Hindlimb muscle (tissue), 1 donor: ENCODE data around the gene LRRN4. TPM values are rescaled to one million over a fixed set of nuclear protein-coding genes. Genes with fewer than 3 reads are reported as not detected.
A peak's percentile ranks its signal among the peaks of the same experiment; 100 is the strongest.
"Not testable (repeated sequence)": the region's sequence is repeated elsewhere in the genome, so short reads cannot be mapped to it uniquely, and the experiment has no call there.

Experiments used
- DNase-seq: peaks from one replicate; pipeline ENCODE4 v3.0.0-alpha.2; 2013
- polyA plus RNA-seq: library from polyadenylated mRNA; unstranded; fragments of 120-200 nt; gene quantifications from one replicate; pipeline ENCODE4 v1.2.1, GENCODE V29; 2013; ENCODE audit not compliant: insufficient read length

The LRRN4 gene
- polyA plus RNA-seq, 1 donor, result 0.23 TPM

DNA sequence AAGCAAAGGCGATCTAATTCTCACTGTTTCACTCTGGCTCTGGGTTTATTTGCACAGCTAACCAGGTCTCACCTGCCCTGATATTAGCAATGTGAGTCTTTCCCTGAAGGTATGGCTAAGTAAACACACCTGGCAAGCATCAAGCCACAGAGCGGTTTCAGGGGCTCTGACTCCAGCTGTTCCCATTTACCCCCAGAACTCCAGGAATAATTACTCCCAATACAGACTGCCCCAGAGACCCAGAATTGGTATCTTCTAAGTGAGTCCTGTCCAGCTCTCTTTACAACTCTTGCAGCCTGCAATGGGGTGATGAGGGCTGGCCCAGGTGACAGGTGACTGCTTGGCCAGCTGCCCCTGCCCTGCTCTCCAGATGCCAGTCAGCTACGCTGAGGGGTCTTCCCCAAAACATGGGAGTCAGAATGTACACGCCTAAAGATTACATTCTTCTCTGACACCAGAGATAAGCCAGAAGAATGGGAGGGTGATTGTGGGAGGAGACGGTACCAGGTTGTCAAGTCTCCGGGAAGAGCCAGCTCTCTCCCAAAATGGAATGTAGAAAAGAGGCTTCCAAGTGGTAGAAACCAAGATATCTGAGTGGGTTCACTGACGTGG, 4.9 kb upstream of the LRRN4 start:
- no peak for DNase-seq

- DNase-seq, result no peak
Measured at GRCh38 chr20:6057691-6058090, 3.8 kb upstream of the LRRN4 start.

DNA sequence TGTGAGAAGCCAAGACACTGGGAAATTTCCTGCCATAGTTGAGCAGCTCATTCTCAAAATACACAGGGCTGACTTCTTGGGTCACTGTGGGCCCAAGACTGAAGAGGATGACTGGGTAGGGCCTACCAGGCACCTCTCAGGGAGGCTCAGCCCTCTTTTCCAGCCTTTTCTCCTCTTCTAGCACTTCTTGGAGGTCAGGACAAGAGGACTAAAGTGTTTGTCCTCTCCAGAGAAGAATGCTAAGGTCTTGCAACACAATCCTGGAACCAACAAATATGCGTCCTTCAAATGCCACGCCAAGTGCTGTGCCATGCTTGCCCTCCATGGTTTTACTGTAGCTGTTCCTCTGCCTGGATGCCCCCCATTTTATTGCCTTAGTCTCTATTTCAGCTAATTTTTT, 3.3 kb upstream of the LRRN4 start:
- DNase-seq, result no peak

GRCh38 chr20:6055981-6056569, 2.2 kb upstream of the LRRN4 start:
- no peak for DNase-seq

DNA sequence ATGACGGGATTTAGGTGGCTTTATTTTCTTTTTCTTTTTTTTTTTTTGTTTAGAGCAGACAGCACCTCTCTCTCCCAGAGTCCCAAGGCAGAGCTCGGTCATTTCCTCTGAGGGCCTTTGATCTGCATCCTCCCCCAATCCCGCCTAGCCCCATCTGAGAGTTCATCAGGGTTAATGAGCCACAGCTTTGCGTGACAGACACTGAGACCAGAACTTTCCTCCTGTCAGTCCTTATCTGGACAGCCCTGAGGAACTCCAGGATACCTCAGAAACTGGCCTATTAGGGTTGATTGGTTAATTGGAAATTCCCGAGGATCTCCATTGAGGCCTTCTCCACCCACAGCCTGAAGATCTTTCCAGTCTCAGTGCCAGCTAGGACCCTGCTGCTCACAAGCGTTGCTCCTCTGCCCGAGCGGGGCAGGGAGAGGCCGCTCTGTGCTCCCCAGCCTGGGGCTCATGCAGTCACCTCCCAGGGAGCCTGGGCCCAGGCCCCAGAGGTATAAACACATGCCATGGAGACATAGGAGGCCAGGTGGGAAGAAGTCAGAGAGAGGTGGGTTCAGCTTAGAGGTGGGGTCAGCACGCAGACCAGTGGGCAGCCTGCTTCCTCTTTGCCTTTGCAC, 1.4 kb upstream of the LRRN4 start:
- no peak for DNase-seq

DNA sequence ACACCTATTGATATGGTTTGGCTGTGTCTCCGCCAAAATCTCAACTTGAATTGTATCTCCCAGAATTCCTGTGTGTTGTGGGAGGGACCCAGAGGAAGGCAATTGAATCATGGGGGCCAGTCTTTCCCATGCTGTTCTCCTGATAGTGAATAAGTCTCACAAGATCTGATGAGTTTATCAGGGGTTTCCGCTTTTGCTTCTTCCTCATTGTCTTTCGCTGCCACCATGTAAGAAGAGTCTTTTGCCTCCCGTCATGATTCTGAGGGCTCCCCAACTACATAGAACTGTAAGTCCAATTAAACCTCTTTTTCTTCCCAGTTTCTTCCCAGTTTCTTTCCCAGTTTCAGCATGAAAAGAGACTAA, 810 bp upstream of the LRRN4 start:
- not testable (repeated sequence) for DNase-seq

DNA sequence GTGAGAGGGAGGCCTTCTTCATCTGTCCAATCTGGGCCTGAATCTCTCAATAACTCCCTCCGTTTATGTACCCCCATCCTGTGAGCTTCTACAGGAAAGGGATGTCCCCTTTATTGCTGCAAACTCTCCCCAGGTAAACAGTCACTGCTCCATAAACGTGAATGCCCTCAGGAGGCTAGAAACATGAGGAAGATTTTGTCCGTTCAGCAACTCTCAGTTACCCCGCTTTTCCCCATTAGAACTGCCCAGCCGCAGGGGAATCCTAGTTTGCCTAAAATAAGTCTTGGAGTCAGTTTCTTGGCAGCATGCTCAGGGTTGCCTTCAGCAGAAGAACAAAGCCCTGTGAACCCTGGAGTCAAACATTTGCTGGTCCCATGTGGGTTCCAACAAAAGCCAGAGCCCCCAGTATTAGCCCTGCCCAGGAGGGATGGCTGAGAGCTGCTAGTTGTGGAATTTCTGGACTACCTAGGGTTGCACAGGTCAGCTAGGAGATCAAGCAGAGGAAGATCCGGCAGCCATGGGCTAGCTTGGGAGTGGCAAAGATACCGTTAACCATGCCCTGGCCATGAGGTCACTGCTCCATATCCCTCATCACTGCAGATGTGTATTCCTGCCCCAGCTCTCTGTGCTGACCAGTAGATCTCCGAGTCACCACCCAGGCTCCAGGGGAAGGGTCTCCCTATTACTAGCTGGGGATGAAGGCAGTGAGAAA, 640 bp downstream of the LRRN4 start:
- DNase-seq, result no peak

DNA sequence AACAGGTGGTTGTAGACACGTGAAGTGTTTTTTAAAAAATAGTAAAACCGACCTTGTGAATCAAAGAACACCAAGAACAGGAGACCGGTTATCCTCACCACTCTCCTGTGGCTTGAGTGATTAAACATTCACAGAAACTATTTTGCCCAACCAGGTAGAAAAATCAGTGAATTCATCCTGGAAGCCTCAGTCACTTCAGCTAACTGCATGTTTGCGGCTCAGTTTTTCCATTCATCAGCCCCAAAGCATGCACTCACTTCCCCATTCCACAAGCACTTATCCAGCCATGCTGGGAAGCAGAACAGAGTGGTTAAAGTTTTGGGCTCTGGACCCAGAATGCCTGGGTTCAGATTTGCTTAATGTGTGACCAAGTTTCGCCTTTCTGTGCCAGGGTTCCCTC, 2.4 kb downstream of the LRRN4 start:
- DNase-seq, result peak; percentile 29

GRCh38 chr20:6048391-6048790, 5.5 kb downstream of the LRRN4 start:
- DNase-seq, result no peak

DNA sequence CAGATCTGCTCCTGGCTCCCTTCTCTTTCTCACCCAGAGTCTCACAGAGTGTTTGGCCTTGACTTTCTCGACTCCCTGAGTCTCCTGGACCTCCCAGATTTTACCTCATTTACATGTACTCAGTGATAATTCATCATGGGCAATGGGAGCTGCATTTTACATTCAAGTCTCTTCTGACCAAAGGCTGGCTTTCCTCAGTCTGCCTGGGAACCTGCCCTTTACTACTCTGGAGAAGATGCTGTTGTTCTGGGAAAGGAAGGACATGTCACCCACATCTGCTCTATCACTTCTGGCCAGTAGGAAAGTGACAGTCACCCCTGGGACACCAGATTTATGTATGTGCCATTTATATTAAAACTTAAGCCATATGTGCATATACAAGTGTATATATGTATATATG, 7.4 kb downstream of the LRRN4 start:
- DNase-seq, result no peak

DNA sequence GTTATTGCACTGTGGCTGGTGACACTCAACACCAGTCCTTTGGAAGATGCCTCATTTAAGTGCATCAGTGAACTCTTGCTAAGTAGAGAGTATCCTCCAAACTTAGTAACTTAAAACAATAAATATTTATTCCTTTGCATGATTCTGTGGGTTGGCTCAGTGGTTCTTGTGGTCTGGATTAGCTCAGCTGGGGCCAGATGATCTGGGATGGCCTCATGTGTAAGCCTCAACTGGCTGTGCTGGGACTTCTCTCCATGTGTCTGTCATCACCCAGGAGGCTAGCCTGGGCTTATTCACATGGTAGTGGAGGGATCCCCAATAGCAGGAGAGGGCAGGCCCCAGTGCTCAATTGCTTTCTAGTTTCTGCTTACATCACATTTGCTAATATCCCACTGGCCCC, 8.3 kb downstream of the LRRN4 start:
- no peak for DNase-seq

DNA sequence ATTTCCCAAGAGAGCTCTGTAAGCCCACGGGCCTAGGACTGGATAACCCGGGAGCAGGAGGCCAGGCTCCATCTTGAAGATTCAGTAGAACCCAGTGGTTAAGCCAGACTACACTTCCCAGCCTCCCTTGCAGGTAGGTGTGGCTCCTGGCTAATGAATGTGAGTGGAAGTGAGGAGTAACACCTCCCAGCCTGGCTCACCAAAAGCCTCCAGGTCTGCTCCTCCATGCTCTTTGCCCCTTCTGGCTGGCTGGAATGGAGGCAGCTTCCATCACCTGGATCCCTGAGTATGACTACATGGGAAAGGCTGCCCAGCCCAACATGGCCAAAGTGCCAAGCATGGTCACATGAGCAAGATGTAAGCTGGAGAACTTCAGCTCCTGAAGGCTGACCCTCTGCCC, 9.7 kb downstream of the LRRN4 start:
- DNase-seq, result no peak

DNA sequence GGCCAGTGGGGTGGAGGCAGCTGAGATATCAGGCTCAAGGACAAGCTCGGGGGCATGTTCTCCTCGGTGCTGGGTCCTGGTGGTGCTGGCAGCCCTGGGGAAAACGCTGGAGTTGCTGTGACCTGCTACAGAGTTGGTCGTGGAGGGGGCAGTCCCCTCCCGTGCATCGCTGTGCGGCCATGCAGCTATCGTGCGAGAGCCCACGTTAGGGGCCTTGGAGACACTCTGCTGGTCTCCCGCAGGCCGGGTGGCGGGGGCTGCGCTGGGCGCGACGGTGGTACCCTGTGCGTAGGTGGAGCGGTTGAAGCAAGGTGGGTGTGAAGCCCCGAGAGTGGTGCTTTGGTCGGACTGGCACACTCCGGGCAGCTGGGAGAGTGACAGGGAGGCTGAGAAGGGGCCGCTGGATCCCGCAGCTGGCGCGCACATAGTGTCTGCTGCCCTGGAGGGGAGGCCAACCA, 12.0 kb downstream of the LRRN4 start:
- DNase-seq, result no peak

- no peak for DNase-seq
Measured at GRCh38 chr20:6040958-6041807, 12.7 kb downstream of the LRRN4 start.

GRCh38 chr20:6040540-6040939, 13.3 kb downstream of the LRRN4 start:
- no peak for DNase-seq

GRCh38 chr20:6039766-6040165, 14.1 kb downstream of the LRRN4 start:
- DNase-seq, result no peak

- DNase-seq, result no peak
Measured at GRCh38 chr20:6038256-6038655, 15.6 kb downstream of the LRRN4 start.

DNA sequence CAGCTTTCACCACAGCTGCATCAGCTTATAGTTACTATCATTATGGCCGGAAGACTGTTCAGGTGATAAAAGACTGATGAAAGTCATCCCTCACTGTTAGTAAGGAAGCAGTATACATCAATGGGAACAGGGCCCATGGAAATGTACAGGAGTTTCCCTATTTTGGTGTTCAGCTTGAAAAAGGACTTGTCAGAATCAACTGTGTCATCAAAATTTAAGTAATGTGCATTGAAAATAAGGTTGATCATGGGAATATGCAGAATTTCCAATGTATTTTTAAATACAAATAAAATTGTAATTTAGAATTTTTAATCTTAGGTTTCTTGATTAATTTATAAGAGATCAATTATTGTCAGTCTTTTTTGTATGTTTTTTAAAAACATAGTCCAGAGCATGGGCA, 16.8 kb downstream of the LRRN4 start:
- DNase-seq, result no peak

DNA sequence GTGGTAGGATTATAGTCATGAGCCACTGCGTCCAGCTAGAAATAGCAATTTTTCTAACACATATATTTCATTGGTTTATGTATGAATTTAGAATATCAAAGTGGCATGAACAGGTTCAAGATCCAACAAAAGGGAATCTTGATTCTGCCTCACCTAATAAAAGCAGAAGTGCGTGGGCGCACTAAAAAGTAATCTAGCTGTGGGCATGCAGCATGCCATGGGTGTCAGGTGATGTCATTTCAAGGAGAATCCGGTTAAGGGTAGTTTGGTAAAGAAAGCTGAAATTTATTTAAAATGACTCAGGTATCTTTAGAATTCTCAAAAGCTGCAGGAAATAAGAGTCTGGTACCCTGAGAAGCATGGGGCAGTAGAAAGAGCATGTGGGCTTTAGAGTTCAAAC, 17.6 kb downstream of the LRRN4 start:
- no peak for DNase-seq

DNA sequence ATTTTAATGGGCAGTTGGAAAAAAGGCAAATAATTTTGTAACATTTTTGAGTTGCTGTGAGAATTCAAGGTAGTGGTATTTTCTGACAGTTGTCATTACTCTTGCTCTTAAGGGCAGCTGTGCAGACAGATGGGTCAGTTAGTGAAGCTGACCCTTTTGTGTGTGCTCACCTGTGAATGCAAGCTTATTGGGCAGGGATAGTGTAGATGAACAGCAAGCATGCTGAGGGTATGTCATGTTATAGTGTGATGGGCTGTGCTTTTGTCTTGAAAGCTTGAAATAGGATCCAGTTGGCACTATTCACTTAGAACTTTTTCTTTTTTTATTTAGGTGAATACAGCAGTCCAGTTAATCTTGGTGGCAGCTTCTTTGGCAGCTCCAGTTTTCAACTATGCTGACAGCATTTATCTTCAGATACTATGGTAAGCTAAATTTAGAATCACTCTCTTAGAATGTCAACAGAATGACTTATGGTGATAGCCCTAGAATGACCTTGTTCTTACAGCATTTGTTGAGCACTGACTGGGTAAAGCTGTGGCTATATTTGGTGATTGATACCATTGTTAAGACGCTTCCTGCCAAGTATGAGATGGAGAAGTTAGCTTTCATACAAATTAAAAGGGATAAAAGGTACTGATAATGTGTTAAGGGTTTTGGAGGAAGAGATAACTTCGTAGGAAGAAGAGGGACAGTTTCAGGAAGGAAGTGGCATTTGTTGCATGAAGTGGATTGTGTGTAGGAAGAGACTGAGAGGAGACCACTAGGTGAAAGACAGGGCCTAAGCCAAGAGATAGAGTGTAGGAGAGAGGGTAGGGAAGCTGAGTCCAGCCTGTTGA, 19.5 kb downstream of the LRRN4 start:
- DNase-seq, result no peak

DNA sequence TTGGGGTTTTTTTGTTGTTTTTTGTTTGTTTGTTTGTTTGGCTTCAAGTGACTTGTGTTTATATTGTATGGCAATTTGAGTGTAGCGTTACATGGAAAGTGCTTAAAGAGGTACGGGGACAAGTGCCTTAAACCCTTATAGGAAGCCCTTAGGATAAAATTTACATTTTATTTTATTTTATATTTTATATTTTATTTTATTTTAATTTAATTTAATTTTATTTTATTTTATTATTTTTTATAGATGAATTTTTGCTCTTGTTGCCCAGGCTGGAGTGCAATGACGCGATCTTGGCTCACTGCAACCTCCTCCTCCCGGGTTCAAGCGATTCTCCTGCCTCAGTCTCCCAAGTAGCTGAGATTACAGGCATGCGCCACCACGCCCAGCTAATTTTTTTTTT, 21.0 kb downstream of the LRRN4 start:
- DNase-seq, result not testable (repeated sequence)
